IPS-15b (cell line): ENCODE data around the gene CCDC91.

Source experiments
- H3K27me3 ChIP-seq: one replicate; pipeline ENCODE4 v1.6.1; 2013; ENCODE audit warnings: low read length; ENCODE audit not compliant: control insufficient read depth, insufficient read depth
- H3K36me3 ChIP-seq: one replicate; pipeline ENCODE4 v1.6.1; 2013; ENCODE audit warnings: low read length; ENCODE audit not compliant: control insufficient read depth, insufficient read depth
- H3K4me1 ChIP-seq: one replicate; pipeline ENCODE4 v1.6.1; 2013; ENCODE audit warnings: mild to moderate bottlenecking, low read length; ENCODE audit not compliant: control insufficient read depth, insufficient read depth
- H3K4me3 ChIP-seq: one replicate; pipeline ENCODE4 v1.5.1; 2013; ENCODE audit warnings: low read depth, low read length
- H3K9ac ChIP-seq: one replicate; pipeline ENCODE4 v1.6.1; 2013; ENCODE audit warnings: low read depth, mild to moderate bottlenecking, low read length
- H3K9me3 ChIP-seq: one replicate; pipeline ENCODE4 v1.6.1; 2013; ENCODE audit warnings: mild to moderate bottlenecking, low read length; ENCODE audit not compliant: control insufficient read depth, insufficient read depth

CCDC91 gene

DNA sequence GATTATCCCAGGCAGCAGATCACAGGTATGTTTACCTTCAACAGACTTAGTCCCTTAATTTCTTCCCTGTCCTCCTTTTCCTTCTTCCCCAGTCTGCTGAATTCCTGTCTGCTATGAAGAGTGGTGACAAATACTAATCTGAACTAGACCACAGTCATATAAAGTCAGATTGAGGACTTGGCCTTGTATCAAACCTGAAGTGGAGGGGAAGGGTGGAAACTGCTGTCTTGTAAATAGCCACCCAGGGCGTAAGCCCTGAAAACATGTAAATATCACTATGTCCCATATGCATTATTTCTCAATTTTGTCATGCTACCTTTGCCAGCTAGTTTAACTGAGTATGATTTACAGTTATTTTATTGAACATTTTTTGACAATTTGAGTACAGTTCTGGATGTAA is 368.0 kb downstream of the CCDC91 start:
- no peaks in the 10 kb centered on the region for H3K36me3 ChIP-seq
- H3K4me3 ChIP-seq: no peak overlapping the region
- H3K9me3 ChIP-seq: no peaks in the 10 kb centered on the region
- no peak overlapping the region for H3K9ac ChIP-seq
- no peaks in the 10 kb centered on the region for H3K27me3 ChIP-seq
- H3K4me1 ChIP-seq: peaks cover 10% of the 10 kb centered on the region

- Histone ChIP-seq H3K9me3 (no peaks in the 10 kb centered on the region), H3K9ac (no peak overlapping the region), H3K4me3 (no peak overlapping the region), H3K27me3 (no peaks in the 10 kb centered on the region), H3K36me3 (no peaks in the 10 kb centered on the region), H3K4me1 (no peaks in the 10 kb centered on the region)
These were observed 373.0 kb downstream of the CCDC91 start for GRCh38 chr12:28563286-28563685.

DNA sequence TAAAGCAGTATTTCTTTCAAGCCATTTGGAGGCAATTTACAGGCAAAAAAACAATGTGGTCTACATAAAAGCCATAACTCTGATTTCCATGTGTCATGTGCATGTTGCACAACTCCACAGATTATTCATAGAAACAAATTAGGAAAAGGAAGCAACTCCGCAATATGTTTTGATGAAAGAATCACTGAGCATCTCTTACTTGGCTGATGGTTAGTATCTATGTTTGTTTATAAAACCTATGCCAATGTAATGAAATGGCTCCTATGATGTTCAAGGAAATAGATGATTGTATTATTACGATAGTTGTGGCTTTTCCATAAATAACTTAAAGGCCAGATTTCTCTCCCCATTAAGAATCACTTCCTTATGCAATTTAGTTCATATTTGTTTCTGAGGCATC is 373.7 kb downstream of the CCDC91 start:
- no peaks in the 10 kb centered on the region for H3K27me3 ChIP-seq
- H3K9me3 ChIP-seq: no peaks in the 10 kb centered on the region
- H3K4me1 ChIP-seq: no peaks in the 10 kb centered on the region
- no peak overlapping the region for H3K4me3 ChIP-seq
- H3K9ac ChIP-seq: no peak overlapping the region
- no peaks in the 10 kb centered on the region for H3K36me3 ChIP-seq

GRCh38 chr12:28568118-28568517 is 377.9 kb downstream of the CCDC91 start:
- Histone ChIP-seq H3K4me1 (no peaks in the 10 kb centered on the region), H3K4me3 (no peak overlapping the region), H3K9ac (no peak overlapping the region), H3K36me3 (no peaks in the 10 kb centered on the region), H3K9me3 (no peaks in the 10 kb centered on the region), H3K27me3 (no peaks in the 10 kb centered on the region)

DNA sequence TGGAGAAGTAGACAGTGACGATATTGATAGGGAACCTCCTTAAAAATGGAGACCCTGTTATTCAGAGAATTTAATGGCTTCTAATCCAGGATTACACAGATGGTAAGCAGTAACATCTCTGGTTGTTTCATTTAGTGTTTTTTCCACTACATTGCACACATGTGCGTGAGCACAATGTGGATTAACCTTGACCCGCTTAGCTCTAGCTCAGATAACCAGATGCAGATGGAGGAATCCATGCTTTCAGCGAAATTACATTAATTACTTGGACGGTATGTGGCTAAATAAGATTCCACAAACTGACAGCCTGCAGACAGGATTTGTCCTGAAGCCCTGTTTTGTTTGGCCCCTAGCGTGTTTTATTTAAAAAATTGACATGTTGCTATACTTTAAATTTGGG is 378.4 kb downstream of the CCDC91 start:
- H3K9me3 ChIP-seq: no peaks in the 10 kb centered on the region
- no peak overlapping the region for H3K4me3 ChIP-seq
- no peaks in the 10 kb centered on the region for H3K4me1 ChIP-seq
- no peak overlapping the region for H3K9ac ChIP-seq
- no peaks in the 10 kb centered on the region for H3K36me3 ChIP-seq
- H3K27me3 ChIP-seq: no peaks in the 10 kb centered on the region

- H3K9me3 ChIP-seq: no peaks in the 10 kb centered on the region
- H3K9ac ChIP-seq: no peak overlapping the region
- no peaks in the 10 kb centered on the region for H3K36me3 ChIP-seq
- H3K4me1 ChIP-seq: no peaks in the 10 kb centered on the region
- no peak overlapping the region for H3K4me3 ChIP-seq
- no peaks in the 10 kb centered on the region for H3K27me3 ChIP-seq
These were observed 379.6 kb downstream of the CCDC91 start for GRCh38 chr12:28569698-28570411.

GRCh38 chr12:28570811-28571210 is 380.6 kb downstream of the CCDC91 start:
- Histone ChIP-seq H3K9me3 (no peaks in the 10 kb centered on the region), H3K4me1 (no peaks in the 10 kb centered on the region), H3K36me3 (no peaks in the 10 kb centered on the region), H3K27me3 (no peaks in the 10 kb centered on the region), H3K9ac (no peak overlapping the region), H3K4me3 (no peak overlapping the region)

GRCh38 chr12:28574746-28575592 is 384.7 kb downstream of the CCDC91 start:
- H3K36me3 ChIP-seq: no peaks in the 10 kb centered on the region
- no peaks in the 10 kb centered on the region for H3K4me1 ChIP-seq
- no peaks in the 10 kb centered on the region for H3K9me3 ChIP-seq
- no peak overlapping the region for H3K4me3 ChIP-seq
- H3K27me3 ChIP-seq: no peaks in the 10 kb centered on the region
- no peak overlapping the region for H3K9ac ChIP-seq

GRCh38 chr12:28575593-28576205 is 385.4 kb downstream of the CCDC91 start:
- no peak overlapping the region for H3K9ac ChIP-seq
- no peaks in the 10 kb centered on the region for H3K36me3 ChIP-seq
- no peaks in the 10 kb centered on the region for H3K9me3 ChIP-seq
- no peak overlapping the region for H3K4me3 ChIP-seq
- H3K4me1 ChIP-seq: no peaks in the 10 kb centered on the region
- no peaks in the 10 kb centered on the region for H3K27me3 ChIP-seq

GRCh38 chr12:28578361-28578760 is 388.1 kb downstream of the CCDC91 start:
- Histone ChIP-seq H3K9me3 (no peaks in the 10 kb centered on the region), H3K36me3 (no peaks in the 10 kb centered on the region), H3K4me3 (no peak overlapping the region), H3K9ac (no peak overlapping the region), H3K27me3 (no peaks in the 10 kb centered on the region), H3K4me1 (no peaks in the 10 kb centered on the region)

GRCh38 chr12:28578833-28579252 is 388.6 kb downstream of the CCDC91 start:
- Histone ChIP-seq H3K9ac (no peak overlapping the region), H3K27me3 (no peaks in the 10 kb centered on the region), H3K9me3 (no peaks in the 10 kb centered on the region), H3K4me1 (no peaks in the 10 kb centered on the region), H3K4me3 (no peak overlapping the region), H3K36me3 (no peaks in the 10 kb centered on the region)
